HCT116 (cell line): ENCODE measurements around the gene PLG. TPM values are rescaled to one million over a fixed set of nuclear protein-coding genes. Genes with fewer than 3 reads are reported as not detected.

Experiments used
- ATAC-seq: fragments of 200-7000 bp; cut with Tn5 transposase; 2 replicates; pipeline ENCODE4 v1.9.1; 2020; ENCODE audit warnings: mild to moderate bottlenecking, moderate library complexity
- BruUV-seq: library from RNA; stranded (reverse); fragments of 400-500 nt; replicated peaks from 2 replicates; lab custom pipeline; 2021; lab: Mats Ljungman, UMichigan
- CTCF ChIA-PET: fragments of 300-600 bp; sonication (Branson Sonifier 250); formaldehyde crosslinking; loops from one replicate; lab custom pipeline; 2021; ENCODE audit warnings: antibody characterized with exemption; lab: Charles Lee
- POLR2A ChIA-PET: fragments of 300-600, 350-600 bp; sonication (Branson Sonifier 250); formaldehyde crosslinking; loops from one replicate; lab custom pipeline; 2021; ENCODE audit warnings: antibody characterized with exemption; lab: Charles Lee
- RAD21 ChIA-PET, 2 experiments: fragments of 300-600 bp; sonication (Branson Sonifier 250); formaldehyde crosslinking; loops; one replicate each; lab custom pipeline; 2023; ENCODE audit warnings: low total read pairs in 2 of 2; ENCODE audit not compliant: uncharacterized antibody in 2 of 2, unreplicated experiment in 2 of 2, low non-redundant PET in 1 of 2; lab: Charles Lee
- DNase-seq: peaks from one replicate; pipeline ENCODE4 v3.0.0-alpha.2; 2010; ENCODE audit warnings: low read depth, low spot score
- H2AFZ ChIP-seq: fragments of 200-600 bp; shearing (Covaris generic), sonication (generic); 2 replicates; pipeline ENCODE4 v1.6.1; 2017; ENCODE audit warnings: low read depth, mixed run types, mixed read lengths, antibody characterized with exemption, low read length; ENCODE audit not compliant: poor library complexity, severe bottlenecking
- H3K27ac ChIP-seq: 2 replicates; pipeline ENCODE4 v1.5.1; 2012; ENCODE audit warnings: low read depth, low read length
- H3K27me3 ChIP-seq: fragments of 200-600 bp; sonication (generic); 2 replicates; pipeline ENCODE4 v1.6.1; 2016; ENCODE audit warnings: mixed run types, low read length, mixed read lengths; ENCODE audit not compliant: insufficient read depth
- H3K36me3 ChIP-seq, 2 experiments: fragments of 200-500 bp in 1 of 2; fragments of 200-600 bp in 1 of 2; sonication (Bioruptor generic) in 1 of 2; sonication (generic) in 1 of 2; 2 replicates each; pipeline versions ENCODE4 v1.5.1 to v1.6.1; 2014 to 2016; ENCODE audit warnings: low read length in 2 of 2, inconsistent platforms in 1 of 2, mixed read lengths in 1 of 2, mixed run types in 1 of 2; ENCODE audit not compliant: insufficient read depth in 2 of 2, control insufficient read depth in 1 of 2
- H3K4me1 ChIP-seq, 2 experiments: fragments of 200-600 bp in 1 of 2; sonication (generic) in 1 of 2; 2 replicates each; pipeline versions ENCODE4 v1.5.1 to v1.6.1; 2012 to 2017; ENCODE audit warnings: low read length in 2 of 2, inconsistent platforms in 1 of 2, mild to moderate bottlenecking in 1 of 2, mixed read lengths in 1 of 2, mixed run types in 1 of 2, moderate library complexity in 1 of 2; ENCODE audit not compliant: insufficient read depth in 2 of 2, control insufficient read depth in 1 of 2
- H3K4me2 ChIP-seq: fragments of 200-600 bp; sonication (generic); 2 replicates; pipeline ENCODE4 v1.6.1; 2017; ENCODE audit warnings: mixed run types, low read length, mixed read lengths
- H3K4me3 ChIP-seq, 2 experiments: fragments of 200-600 bp in 1 of 2; sonication (generic) in 1 of 2; replicated peaks in 1 of 2; 2 replicates each; pipeline ENCODE4 v1.5.1; 2011 to 2016; ENCODE audit warnings: low read length in 2 of 2, control low read depth in 1 of 2, low read depth in 1 of 2, mild to moderate bottlenecking in 1 of 2, mixed read lengths in 1 of 2, mixed run types in 1 of 2
- H3K79me2 ChIP-seq: fragments of 200-600 bp; sonication (generic); 2 replicates; pipeline ENCODE4 v1.6.1; 2017; ENCODE audit warnings: mild to moderate bottlenecking, mixed run types, low read length, moderate library complexity, mixed read lengths; ENCODE audit not compliant: insufficient read depth
- H3K9ac ChIP-seq: fragments of 200-600 bp; sonication (generic); 2 replicates; pipeline ENCODE4 v1.6.1; 2016; ENCODE audit warnings: low read length, mixed read lengths
- H3K9me2 ChIP-seq: fragments of 200-600 bp; sonication (generic), shearing (Covaris generic); 2 replicates; pipeline ENCODE4 v1.6.1; 2017; ENCODE audit warnings: mixed run types, mild to moderate bottlenecking, moderate library complexity; ENCODE audit not compliant: insufficient read depth
- H3K9me3 ChIP-seq, 2 experiments: fragments of 200-500 bp in 1 of 2; fragments of 200-600 bp in 1 of 2; sonication (Bioruptor generic) in 1 of 2; sonication (generic) in 1 of 2; 2 replicates each; pipeline ENCODE4 v1.6.1; 2014 to 2017; ENCODE audit warnings: low read length in 2 of 2, mixed read lengths in 2 of 2, inconsistent platforms in 1 of 2, low read depth in 1 of 2, mild to moderate bottlenecking in 1 of 2, mixed run types in 1 of 2, moderate library complexity in 1 of 2; ENCODE audit not compliant: control insufficient read depth in 1 of 2, insufficient read depth in 1 of 2
- H4K20me1 ChIP-seq: fragments of 200-600 bp; sonication (generic), shearing (Covaris generic); 2 replicates; pipeline ENCODE4 v1.6.1; 2017; ENCODE audit warnings: mixed run types, mild to moderate bottlenecking, moderate library complexity; ENCODE audit not compliant: insufficient read depth
- CBX3 ChIP-seq: IDR thresholded peaks from 2 replicates; pipeline ENCODE4 v1.6.1; 2012; ENCODE audit warnings: low read depth
- CEBPB ChIP-seq: IDR thresholded peaks from 2 replicates; pipeline ENCODE4 v1.6.1; 2012; ENCODE audit warnings: low read depth
- EGR1 ChIP-seq: IDR thresholded peaks from 2 replicates; pipeline ENCODE4 v1.6.1; 2012; ENCODE audit warnings: low read depth
- ELF1 ChIP-seq: IDR thresholded peaks from 2 replicates; pipeline ENCODE4 v1.6.1; 2012; ENCODE audit warnings: low read depth, borderline replicate concordance
- EZH2 ChIP-seq: fragments of 200-600 bp; sonication (generic); IDR thresholded peaks from 2 replicates; pipeline ENCODE4 v1.6.1; 2017; ENCODE audit warnings: antibody characterized with exemption, mixed run types
- EZH2phosphoT487 ChIP-seq: fragments of 200-600 bp; IDR thresholded peaks from 2 replicates; pipeline ENCODE4 v1.6.1; 2018; ENCODE audit warnings: antibody characterized with exemption, borderline replicate concordance
- FOSL1 ChIP-seq: IDR thresholded peaks from 2 replicates; pipeline ENCODE4 v1.6.1; 2012; ENCODE audit warnings: low read depth
- JUND ChIP-seq: IDR thresholded peaks from 2 replicates; pipeline ENCODE4 v1.6.1; 2012
- POLR2A ChIP-seq: IDR thresholded peaks from 2 replicates; pipeline ENCODE4 v1.7.0; 2011; ENCODE audit warnings: borderline replicate concordance; ENCODE audit not compliant: insufficient read depth, insufficient read length; ENCODE audit errors: extremely low read depth
- POLR2AphosphoS5 ChIP-seq: IDR thresholded peaks from 2 replicates; pipeline ENCODE4 v1.6.1; 2011; ENCODE audit warnings: mild to moderate bottlenecking, low read depth, low read length, moderate library complexity
- SIN3A ChIP-seq: IDR thresholded peaks from 2 replicates; pipeline ENCODE4 v1.6.1; 2012; ENCODE audit warnings: low read depth
- SP1 ChIP-seq: IDR thresholded peaks from 2 replicates; pipeline ENCODE4 v1.6.1; 2012; ENCODE audit warnings: low read depth
- TCF7L2 ChIP-seq: IDR thresholded peaks from 2 replicates; pipeline ENCODE4 v1.7.0; 2011; ENCODE audit warnings: borderline replicate concordance, inconsistent platforms; ENCODE audit not compliant: insufficient read depth, insufficient read length; ENCODE audit errors: extremely low read depth
- YY1 ChIP-seq: IDR thresholded peaks from 2 replicates; pipeline ENCODE4 v1.6.1; 2011; ENCODE audit warnings: low read length, low read depth, moderate library complexity, mild to moderate bottlenecking; ENCODE audit not compliant: insufficient replicate concordance; ENCODE audit errors: extremely low read depth
- ZFX ChIP-seq: fragments of 450-650 bp; IDR thresholded peaks from 2 replicates; pipeline ENCODE4 v1.6.1; 2017
- ZNF274 ChIP-seq: fragments of 200-500 bp; sonication (Bioruptor generic); IDR thresholded peaks from 2 replicates; pipeline ENCODE4 v1.6.1; 2014; ENCODE audit warnings: mild to moderate bottlenecking, low read depth, low read length, inconsistent platforms
- intact Hi-C: fragments of 100-400 bp; cut with micrococcal nuclease; formaldehyde crosslinking; loops from 2 replicates; pipeline ENCODE4 v1.10.0; 2022
- total RNA-seq: library from RNA; stranded (reverse); gene quantifications from one replicate; pipeline ENCODE4 v1.2.1, GENCODE V29; 2021; ENCODE audit not compliant: unreplicated experiment
- TF ChIP-seq, protein P1 (sequence below): IDR thresholded peaks from 2 replicates; pipeline ENCODE4 v1.6.1; 2012
- TF ChIP-seq, protein P2 (sequence below), 3 experiments: fragments of 200-600 bp in 1 of 3; sonication (generic) in 1 of 3; IDR thresholded peaks in 2 of 3; conservative IDR thresholded peaks in 1 of 3; 2 replicates each; pipeline ENCODE4 v1.5.1; 2012 to 2017; ENCODE audit warnings: low read depth in 2 of 3, low read length in 2 of 3, antibody characterized with exemption in 1 of 3, borderline replicate concordance in 1 of 3, control low read depth in 1 of 3, mild to moderate bottlenecking in 1 of 3, mixed read lengths in 1 of 3, mixed run types in 1 of 3, moderate library complexity in 1 of 3; ENCODE audit not compliant: insufficient read depth in 1 of 3
- TF ChIP-seq, protein P3 (sequence below): IDR thresholded peaks from 2 replicates; pipeline ENCODE4 v1.6.1; 2011; ENCODE audit warnings: mild to moderate bottlenecking, low read length, moderate library complexity; ENCODE audit not compliant: insufficient replicate concordance; ENCODE audit errors: extremely low read depth
- TF ChIP-seq, protein P4 (sequence below): IDR thresholded peaks from 2 replicates; pipeline ENCODE4 v1.6.1; 2012; ENCODE audit warnings: low read depth

PLG gene
- total RNA-seq, 1 experiment from 2014 or later: 0.69 TPM

DNA sequence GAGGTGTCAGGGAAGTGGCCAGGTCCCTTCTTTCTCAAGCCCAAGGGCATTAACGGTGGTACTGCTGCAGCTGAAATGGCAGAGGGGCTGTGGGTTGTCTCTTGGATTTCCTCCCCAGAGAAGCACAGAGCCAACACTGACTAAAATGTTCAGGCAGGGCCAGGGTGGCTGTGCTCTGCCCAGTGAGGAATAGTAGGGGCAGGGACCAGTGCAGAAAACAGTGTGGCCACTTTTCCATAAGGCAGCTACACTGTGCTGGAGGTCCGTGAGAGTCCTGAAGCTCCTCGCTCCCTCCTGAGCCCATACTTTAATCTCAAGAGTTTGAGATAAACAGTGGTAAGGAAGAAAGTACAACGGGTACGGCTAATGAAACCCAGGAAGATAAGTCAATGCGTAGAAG is 42.5 kb upstream of the PLG start (continued):
- no peak for TF ChIP-seq YY1
- no peak for TF ChIP-seq EZH2
- TF ChIP-seq, all 23 proteins: peak for 0

DNA sequence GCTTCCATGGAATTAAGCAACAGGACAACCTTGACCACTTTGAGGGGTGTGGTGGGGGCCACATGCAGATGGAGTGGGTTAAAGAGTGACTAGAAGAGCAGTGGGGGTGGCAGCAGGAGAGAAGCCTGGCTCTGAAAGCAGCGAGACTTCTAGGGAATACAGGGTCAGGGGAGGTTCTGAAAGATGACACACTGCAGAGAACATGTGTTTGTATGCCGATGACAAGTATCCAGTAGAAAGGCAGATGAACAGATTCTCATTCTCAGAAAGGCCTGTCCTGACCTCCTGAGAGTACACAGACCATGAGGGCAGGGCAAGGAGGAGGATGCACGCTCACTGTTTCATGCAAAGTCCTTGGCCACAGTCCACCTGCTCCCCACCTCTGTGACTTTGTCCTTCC is 40.8 kb upstream of the PLG start:
- CTCF ChIA-PET: no interaction called here
- no peak overlapping the region for H3K4me3 ChIP-seq
- no peaks in the 10 kb centered on the region for H3K9me2 ChIP-seq
- BruUV-seq: no TSS peak
- POLR2A ChIA-PET: no interaction called here
- H3K9ac ChIP-seq: no peak overlapping the region
- intact Hi-C loops: loop anchor here (10.0 kb wide), 1 partner anchor 796 kb away; no protein-coding TSS in a partner anchor
- no peaks in the 10 kb centered on the region for H3K79me2 ChIP-seq
- no peak for DNase-seq
- no peaks in the 10 kb centered on the region for H3K4me1 ChIP-seq
- no peaks in the 10 kb centered on the region for H3K36me3 ChIP-seq
- no peak overlapping the region for H2AFZ ChIP-seq
- H3K4me2 ChIP-seq: no peak overlapping the region
- RAD21 ChIA-PET: no interaction called here
- no peaks in the 10 kb centered on the region for H4K20me1 ChIP-seq
- ATAC-seq: no peak
- no peak overlapping the region for H3K27ac ChIP-seq
- H3K9me3 ChIP-seq: no peaks in the 10 kb centered on the region
- TF ChIP-seq FOSL1: no peak
- TF ChIP-seq ELF1: no peak
- TF ChIP-seq, protein P1, sequence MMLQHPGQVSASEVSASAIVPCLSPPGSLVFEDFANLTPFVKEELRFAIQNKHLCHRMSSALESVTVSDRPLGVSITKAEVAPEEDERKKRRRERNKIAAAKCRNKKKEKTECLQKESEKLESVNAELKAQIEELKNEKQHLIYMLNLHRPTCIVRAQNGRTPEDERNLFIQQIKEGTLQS: no peak
- no peak for TF ChIP-seq POLR2A
- TF ChIP-seq TCF7L2: no peak
- TF ChIP-seq SIN3A: no peak
- no peak for TF ChIP-seq ZFX
- TF ChIP-seq CBX3: no peak
- TF ChIP-seq EZH2: no peak
- no peak for TF ChIP-seq EZH2phosphoT487
- TF ChIP-seq, protein P2, sequence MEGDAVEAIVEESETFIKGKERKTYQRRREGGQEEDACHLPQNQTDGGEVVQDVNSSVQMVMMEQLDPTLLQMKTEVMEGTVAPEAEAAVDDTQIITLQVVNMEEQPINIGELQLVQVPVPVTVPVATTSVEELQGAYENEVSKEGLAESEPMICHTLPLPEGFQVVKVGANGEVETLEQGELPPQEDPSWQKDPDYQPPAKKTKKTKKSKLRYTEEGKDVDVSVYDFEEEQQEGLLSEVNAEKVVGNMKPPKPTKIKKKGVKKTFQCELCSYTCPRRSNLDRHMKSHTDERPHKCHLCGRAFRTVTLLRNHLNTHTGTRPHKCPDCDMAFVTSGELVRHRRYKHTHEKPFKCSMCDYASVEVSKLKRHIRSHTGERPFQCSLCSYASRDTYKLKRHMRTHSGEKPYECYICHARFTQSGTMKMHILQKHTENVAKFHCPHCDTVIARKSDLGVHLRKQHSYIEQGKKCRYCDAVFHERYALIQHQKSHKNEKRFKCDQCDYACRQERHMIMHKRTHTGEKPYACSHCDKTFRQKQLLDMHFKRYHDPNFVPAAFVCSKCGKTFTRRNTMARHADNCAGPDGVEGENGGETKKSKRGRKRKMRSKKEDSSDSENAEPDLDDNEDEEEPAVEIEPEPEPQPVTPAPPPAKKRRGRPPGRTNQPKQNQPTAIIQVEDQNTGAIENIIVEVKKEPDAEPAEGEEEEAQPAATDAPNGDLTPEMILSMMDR (IDR thresholded peaks at IDR 0.05 in 2 of 3, conservative IDR thresholded peaks at IDR 0.05 in 1 of 3; ENCODE audit: borderline replicate concordance in 1 of 3, insufficient read depth in 1 of 3, low read depth in 2 of 3, low read length in 2 of 3): no peak
- no peak for TF ChIP-seq ZNF274
- no peak for TF ChIP-seq JUND
- TF ChIP-seq SP1: no peak
- no peak for TF ChIP-seq CEBPB
- TF ChIP-seq POLR2AphosphoS5: no peak
- TF ChIP-seq, protein P3, sequence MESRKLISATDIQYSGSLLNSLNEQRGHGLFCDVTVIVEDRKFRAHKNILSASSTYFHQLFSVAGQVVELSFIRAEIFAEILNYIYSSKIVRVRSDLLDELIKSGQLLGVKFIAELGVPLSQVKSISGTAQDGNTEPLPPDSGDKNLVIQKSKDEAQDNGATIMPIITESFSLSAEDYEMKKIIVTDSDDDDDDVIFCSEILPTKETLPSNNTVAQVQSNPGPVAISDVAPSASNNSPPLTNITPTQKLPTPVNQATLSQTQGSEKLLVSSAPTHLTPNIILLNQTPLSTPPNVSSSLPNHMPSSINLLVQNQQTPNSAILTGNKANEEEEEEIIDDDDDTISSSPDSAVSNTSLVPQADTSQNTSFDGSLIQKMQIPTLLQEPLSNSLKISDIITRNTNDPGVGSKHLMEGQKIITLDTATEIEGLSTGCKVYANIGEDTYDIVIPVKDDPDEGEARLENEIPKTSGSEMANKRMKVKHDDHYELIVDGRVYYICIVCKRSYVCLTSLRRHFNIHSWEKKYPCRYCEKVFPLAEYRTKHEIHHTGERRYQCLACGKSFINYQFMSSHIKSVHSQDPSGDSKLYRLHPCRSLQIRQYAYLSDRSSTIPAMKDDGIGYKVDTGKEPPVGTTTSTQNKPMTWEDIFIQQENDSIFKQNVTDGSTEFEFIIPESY: no peak
- TF ChIP-seq, protein P4, sequence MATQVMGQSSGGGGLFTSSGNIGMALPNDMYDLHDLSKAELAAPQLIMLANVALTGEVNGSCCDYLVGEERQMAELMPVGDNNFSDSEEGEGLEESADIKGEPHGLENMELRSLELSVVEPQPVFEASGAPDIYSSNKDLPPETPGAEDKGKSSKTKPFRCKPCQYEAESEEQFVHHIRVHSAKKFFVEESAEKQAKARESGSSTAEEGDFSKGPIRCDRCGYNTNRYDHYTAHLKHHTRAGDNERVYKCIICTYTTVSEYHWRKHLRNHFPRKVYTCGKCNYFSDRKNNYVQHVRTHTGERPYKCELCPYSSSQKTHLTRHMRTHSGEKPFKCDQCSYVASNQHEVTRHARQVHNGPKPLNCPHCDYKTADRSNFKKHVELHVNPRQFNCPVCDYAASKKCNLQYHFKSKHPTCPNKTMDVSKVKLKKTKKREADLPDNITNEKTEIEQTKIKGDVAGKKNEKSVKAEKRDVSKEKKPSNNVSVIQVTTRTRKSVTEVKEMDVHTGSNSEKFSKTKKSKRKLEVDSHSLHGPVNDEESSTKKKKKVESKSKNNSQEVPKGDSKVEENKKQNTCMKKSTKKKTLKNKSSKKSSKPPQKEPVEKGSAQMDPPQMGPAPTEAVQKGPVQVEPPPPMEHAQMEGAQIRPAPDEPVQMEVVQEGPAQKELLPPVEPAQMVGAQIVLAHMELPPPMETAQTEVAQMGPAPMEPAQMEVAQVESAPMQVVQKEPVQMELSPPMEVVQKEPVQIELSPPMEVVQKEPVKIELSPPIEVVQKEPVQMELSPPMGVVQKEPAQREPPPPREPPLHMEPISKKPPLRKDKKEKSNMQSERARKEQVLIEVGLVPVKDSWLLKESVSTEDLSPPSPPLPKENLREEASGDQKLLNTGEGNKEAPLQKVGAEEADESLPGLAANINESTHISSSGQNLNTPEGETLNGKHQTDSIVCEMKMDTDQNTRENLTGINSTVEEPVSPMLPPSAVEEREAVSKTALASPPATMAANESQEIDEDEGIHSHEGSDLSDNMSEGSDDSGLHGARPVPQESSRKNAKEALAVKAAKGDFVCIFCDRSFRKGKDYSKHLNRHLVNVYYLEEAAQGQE: no peak
- TF ChIP-seq EGR1: no peak
- peaks cover 13% of the 10 kb centered on the region; the same call in 1 of the 2 replicates for H3K27me3 ChIP-seq
